HEK293 (cell line): Measurements from ENCODE around the gene CERS3.

Source experiments
- CTCF ChIP-seq: fragments of 450-650 bp; formaldehyde crosslinking; IDR thresholded peaks from 2 replicates; pipeline ENCODE4 v1.5.1; 2016; ENCODE audit warnings: missing biosample characterization, missing genetic modification characterization
- HOXC10 ChIP-seq: sonication (generic); formaldehyde crosslinking; IDR thresholded peaks from 2 replicates; pipeline ENCODE4 v1.8.1; 2023; ENCODE audit warnings: mild to moderate bottlenecking, missing genetic modification reagents
- MEIS1 ChIP-seq: sonication (generic); formaldehyde crosslinking; IDR thresholded peaks from 2 replicates; pipeline ENCODE4 v1.8.1; 2022; ENCODE audit warnings: missing genetic modification reagents, mild to moderate bottlenecking, borderline replicate concordance
- ZBTB8A ChIP-seq: fragments of 450-650 bp; formaldehyde crosslinking; IDR thresholded peaks from 2 replicates; pipeline ENCODE4 v1.5.1; 2016; ENCODE audit warnings: missing biosample characterization, missing genetic modification characterization
- ZNF114 ChIP-seq: fragments of 450-650 bp; formaldehyde crosslinking; IDR thresholded peaks from 2 replicates; pipeline ENCODE4 v1.5.0; 2017; ENCODE audit warnings: missing biosample characterization, missing genetic modification characterization
- ZNF19 ChIP-seq: fragments of 450-650 bp; formaldehyde crosslinking; IDR thresholded peaks from 2 replicates; pipeline ENCODE4; 2016; ENCODE audit warnings: missing biosample characterization, missing genetic modification characterization, low read depth
- ZNF544 ChIP-seq: fragments of 450-650 bp; formaldehyde crosslinking; IDR thresholded peaks from 2 replicates; pipeline ENCODE4 v1.5.0; 2017; ENCODE audit warnings: missing biosample characterization, missing genetic modification characterization
- ZNF621 ChIP-seq: fragments of 450-650 bp; formaldehyde crosslinking; IDR thresholded peaks from 2 replicates; pipeline ENCODE4 v1.5.1; 2017; ENCODE audit warnings: missing biosample characterization, missing genetic modification characterization
- ZNF624 ChIP-seq: fragments of 450-650 bp; formaldehyde crosslinking; IDR thresholded peaks from 2 replicates; pipeline ENCODE4 v1.5.1; 2017; ENCODE audit warnings: missing biosample characterization, missing genetic modification characterization
- ZNF704 ChIP-seq: fragments of 450-650 bp; formaldehyde crosslinking; IDR thresholded peaks from 2 replicates; pipeline ENCODE4 v1.5.1; 2016; ENCODE audit warnings: missing biosample characterization, missing genetic modification characterization
- ZSCAN4 ChIP-seq: fragments of 450-650 bp; formaldehyde crosslinking; IDR thresholded peaks from 2 replicates; pipeline ENCODE4 v1.5.1; 2017; ENCODE audit warnings: missing biosample characterization, missing genetic modification characterization
- TF ChIP-seq, protein P1 (sequence below): fragments of 450-650 bp; formaldehyde crosslinking; conservative IDR thresholded peaks from 2 replicates; pipeline ENCODE4 v1.5.1; 2016; ENCODE audit warnings: low read depth, missing biosample characterization, missing genetic modification characterization
- TF ChIP-seq, protein P2 (sequence below): fragments of 450-650 bp; formaldehyde crosslinking; IDR thresholded peaks from 2 replicates; pipeline ENCODE4 v1.5.1; 2016; ENCODE audit warnings: missing biosample characterization, missing genetic modification characterization

- no peak for TF ChIP-seq CTCF (tag by site-specific recombination)
- TF ChIP-seq ZNF621 (tag by site-specific recombination), result no peak
- TF ChIP-seq, protein P1, sequence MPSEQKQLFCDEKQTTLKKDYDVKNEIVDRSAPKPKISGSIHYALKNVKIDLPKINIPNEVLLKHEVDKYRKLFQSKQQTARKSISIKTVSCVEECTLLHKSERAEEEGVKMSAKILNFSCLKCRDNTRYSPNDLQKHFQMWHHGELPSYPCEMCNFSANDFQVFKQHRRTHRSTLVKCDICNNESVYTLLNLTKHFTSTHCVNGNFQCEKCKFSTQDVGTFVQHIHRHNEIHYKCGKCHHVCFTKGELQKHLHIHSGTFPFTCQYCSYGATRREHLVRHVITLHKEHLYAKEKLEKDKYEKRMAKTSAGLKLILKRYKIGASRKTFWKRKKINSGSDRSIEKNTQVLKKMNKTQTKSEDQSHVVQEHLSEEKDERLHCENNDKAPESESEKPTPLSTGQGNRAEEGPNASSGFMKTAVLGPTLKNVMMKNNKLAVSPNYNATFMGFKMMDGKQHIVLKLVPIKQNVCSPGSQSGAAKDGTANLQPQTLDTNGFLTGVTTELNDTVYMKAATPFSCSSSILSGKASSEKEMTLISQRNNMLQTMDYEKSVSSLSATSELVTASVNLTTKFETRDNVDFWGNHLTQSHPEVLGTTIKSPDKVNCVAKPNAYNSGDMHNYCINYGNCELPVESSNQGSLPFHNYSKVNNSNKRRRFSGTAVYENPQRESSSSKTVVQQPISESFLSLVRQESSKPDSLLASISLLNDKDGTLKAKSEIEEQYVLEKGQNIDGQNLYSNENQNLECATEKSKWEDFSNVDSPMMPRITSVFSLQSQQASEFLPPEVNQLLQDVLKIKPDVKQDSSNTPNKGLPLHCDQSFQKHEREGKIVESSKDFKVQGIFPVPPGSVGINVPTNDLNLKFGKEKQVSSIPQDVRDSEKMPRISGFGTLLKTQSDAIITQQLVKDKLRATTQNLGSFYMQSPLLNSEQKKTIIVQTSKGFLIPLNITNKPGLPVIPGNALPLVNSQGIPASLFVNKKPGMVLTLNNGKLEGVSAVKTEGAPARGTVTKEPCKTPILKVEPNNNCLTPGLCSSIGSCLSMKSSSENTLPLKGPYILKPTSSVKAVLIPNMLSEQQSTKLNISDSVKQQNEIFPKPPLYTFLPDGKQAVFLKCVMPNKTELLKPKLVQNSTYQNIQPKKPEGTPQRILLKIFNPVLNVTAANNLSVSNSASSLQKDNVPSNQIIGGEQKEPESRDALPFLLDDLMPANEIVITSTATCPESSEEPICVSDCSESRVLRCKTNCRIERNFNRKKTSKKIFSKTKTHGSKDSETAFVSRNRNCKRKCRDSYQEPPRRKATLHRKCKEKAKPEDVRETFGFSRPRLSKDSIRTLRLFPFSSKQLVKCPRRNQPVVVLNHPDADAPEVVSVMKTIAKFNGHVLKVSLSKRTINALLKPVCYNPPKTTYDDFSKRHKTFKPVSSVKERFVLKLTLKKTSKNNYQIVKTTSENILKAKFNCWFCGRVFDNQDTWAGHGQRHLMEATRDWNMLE (tag by site-specific recombination), result no peak
- TF ChIP-seq ZNF544 (tag by site-specific recombination), result no peak
- no peak for TF ChIP-seq ZSCAN4 (tag by site-specific recombination)
- TF ChIP-seq ZNF114 (tag by site-specific recombination), result no peak
- no peak for TF ChIP-seq HOXC10 (CRISPR knock-in tag)
- TF ChIP-seq ZNF704 (tag by site-specific recombination), result no peak
- TF ChIP-seq, protein P2, sequence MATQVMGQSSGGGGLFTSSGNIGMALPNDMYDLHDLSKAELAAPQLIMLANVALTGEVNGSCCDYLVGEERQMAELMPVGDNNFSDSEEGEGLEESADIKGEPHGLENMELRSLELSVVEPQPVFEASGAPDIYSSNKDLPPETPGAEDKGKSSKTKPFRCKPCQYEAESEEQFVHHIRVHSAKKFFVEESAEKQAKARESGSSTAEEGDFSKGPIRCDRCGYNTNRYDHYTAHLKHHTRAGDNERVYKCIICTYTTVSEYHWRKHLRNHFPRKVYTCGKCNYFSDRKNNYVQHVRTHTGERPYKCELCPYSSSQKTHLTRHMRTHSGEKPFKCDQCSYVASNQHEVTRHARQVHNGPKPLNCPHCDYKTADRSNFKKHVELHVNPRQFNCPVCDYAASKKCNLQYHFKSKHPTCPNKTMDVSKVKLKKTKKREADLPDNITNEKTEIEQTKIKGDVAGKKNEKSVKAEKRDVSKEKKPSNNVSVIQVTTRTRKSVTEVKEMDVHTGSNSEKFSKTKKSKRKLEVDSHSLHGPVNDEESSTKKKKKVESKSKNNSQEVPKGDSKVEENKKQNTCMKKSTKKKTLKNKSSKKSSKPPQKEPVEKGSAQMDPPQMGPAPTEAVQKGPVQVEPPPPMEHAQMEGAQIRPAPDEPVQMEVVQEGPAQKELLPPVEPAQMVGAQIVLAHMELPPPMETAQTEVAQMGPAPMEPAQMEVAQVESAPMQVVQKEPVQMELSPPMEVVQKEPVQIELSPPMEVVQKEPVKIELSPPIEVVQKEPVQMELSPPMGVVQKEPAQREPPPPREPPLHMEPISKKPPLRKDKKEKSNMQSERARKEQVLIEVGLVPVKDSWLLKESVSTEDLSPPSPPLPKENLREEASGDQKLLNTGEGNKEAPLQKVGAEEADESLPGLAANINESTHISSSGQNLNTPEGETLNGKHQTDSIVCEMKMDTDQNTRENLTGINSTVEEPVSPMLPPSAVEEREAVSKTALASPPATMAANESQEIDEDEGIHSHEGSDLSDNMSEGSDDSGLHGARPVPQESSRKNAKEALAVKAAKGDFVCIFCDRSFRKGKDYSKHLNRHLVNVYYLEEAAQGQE, result no peak
- TF ChIP-seq ZNF19 (tag by site-specific recombination), result no peak
- TF ChIP-seq MEIS1 (CRISPR knock-in tag), result no peak
- TF ChIP-seq ZNF624 (tag by site-specific recombination), result no peak
- no peak for TF ChIP-seq ZBTB8A (tag by site-specific recombination)
Observed at GRCh38 chr15:100559330-100559729, 30.6 kb upstream of the CERS3 start.
